Smooth muscle cell (in vitro differentiated cells): ENCODE measurements around the gene MED13L. TPM values are rescaled to one million over a fixed set of nuclear protein-coding genes. Genes with fewer than 3 reads are reported as not detected.

ENCODE experiments used
- DNase-seq: peaks from one replicate; lab custom pipeline; 2025; ENCODE audit not compliant: unreplicated experiment; lab: John Stamatoyannopoulos, UW
- H2AFZ ChIP-seq: fragments of 200-600 bp; sonication (generic); 2 replicates; pipeline ENCODE4 v1.6.0; 2016; ENCODE audit warnings: antibody characterized with exemption, low read depth, mild to moderate bottlenecking
- H3F3A ChIP-seq: fragments of 200-600 bp; sonication (generic); 2 replicates; pipeline ENCODE4 v1.6.0; 2017; ENCODE audit warnings: antibody characterized with exemption, low read depth
- H3K27ac ChIP-seq: fragments of 200-600 bp; sonication (generic); 2 replicates; pipeline ENCODE4 v1.5.1; 2016; ENCODE audit warnings: low read depth, mild to moderate bottlenecking
- H3K27me3 ChIP-seq: fragments of 200-600 bp; sonication (generic); 2 replicates; pipeline ENCODE4 v1.6.1; 2016; ENCODE audit warnings: low read depth, mild to moderate bottlenecking
- H3K36me3 ChIP-seq: fragments of 200-600 bp; sonication (generic); 2 replicates; pipeline ENCODE4 v1.5.1; 2016; ENCODE audit warnings: low read depth
- H3K4me1 ChIP-seq: fragments of 200-600 bp; sonication (generic); 2 replicates; pipeline ENCODE4 v1.5.1; 2016; ENCODE audit warnings: low read depth
- H3K4me2 ChIP-seq: fragments of 200-600 bp; sonication (generic); 2 replicates; pipeline ENCODE4 v1.6.0; 2016; ENCODE audit warnings: mild to moderate bottlenecking
- H3K4me3 ChIP-seq: fragments of 200-600 bp; sonication (generic); 2 replicates; pipeline ENCODE4 v1.5.1; 2016; ENCODE audit warnings: mild to moderate bottlenecking
- H3K79me2 ChIP-seq: fragments of 200-600 bp; sonication (generic); 2 replicates; pipeline ENCODE4 v1.6.0; 2016; ENCODE audit warnings: low read depth, mild to moderate bottlenecking
- H3K9ac ChIP-seq: fragments of 200-600 bp; sonication (generic); 2 replicates; pipeline ENCODE4 v1.6.0; 2016; ENCODE audit warnings: low read depth
- H3K9me3 ChIP-seq: fragments of 200-600 bp; sonication (generic); replicated peaks from 2 replicates; pipeline ENCODE4 v1.5.1; 2016; ENCODE audit warnings: low read depth
- H4K20me1 ChIP-seq: fragments of 200-600 bp; sonication (generic); 2 replicates; pipeline ENCODE4 v1.6.0; 2016; ENCODE audit warnings: low read depth
- CTCF ChIP-seq: fragments of 200-600 bp; sonication (generic); IDR thresholded peaks from 2 replicates; pipeline ENCODE4 v1.5.1; 2017; ENCODE audit warnings: borderline replicate concordance, mild to moderate bottlenecking, antibody characterized with exemption; ENCODE audit not compliant: insufficient read depth, poor library complexity, severe bottlenecking
- WGBS: methylation state at CpG from one replicate; pipeline ENCODE4 v1.1.7; 2016; ENCODE audit warnings: low lambda C conversion rate; 5-methylcytosine and 5-hydroxymethylcytosine counted together
- polyA plus RNA-seq: library from polyadenylated mRNA; unstranded; fragments of >200 nt; fragmentation: Nextera tagmentation; extraction: Ambion mirVana; gene quantifications from 2 replicates; pipeline ENCODE4 v1.2.1, GENCODE V29; 2016
- total RNA-seq: library from RNA; depleted of rRNA; stranded (reverse); fragments of >200 nt; gene quantifications from 2 replicates; pipeline ENCODE4 v1.2.3, GENCODE V29; 2014

MED13L gene
- total and polyA plus RNA-seq, 2 experiments from 2014 or later = 13.2 to 74.3 TPM

GRCh38 chr12:116313194-116313927 is 35.9 kb upstream of the MED13L start:
- DNase-seq = no peak
- H3K36me3 ChIP-seq = no peaks in the 10 kb centered on the region
- H3K4me3 ChIP-seq = no peak overlapping the region
- 86% methylated on average over 19 of the region's 19 CpGs for WGBS
- no peak overlapping the region for H2AFZ ChIP-seq
- H3K9ac ChIP-seq = no peak overlapping the region
- no peak overlapping the region for H3K27ac ChIP-seq
- H3K9me3 ChIP-seq = no peaks in the 10 kb centered on the region
- no peak overlapping the region for H3K4me2 ChIP-seq
- no peaks in the 10 kb centered on the region for H4K20me1 ChIP-seq
- TF ChIP-seq CTCF = no peak
- H3K79me2 ChIP-seq = no peaks in the 10 kb centered on the region
- no peaks in the 10 kb centered on the region for H3F3A ChIP-seq
- H3K27me3 ChIP-seq = no peaks in the 10 kb centered on the region
- no peaks in the 10 kb centered on the region for H3K4me1 ChIP-seq

- no peak for TF ChIP-seq CTCF
- Histone ChIP-seq H4K20me1 (no peaks in the 10 kb centered on the region), H3K4me2 (no peak overlapping the region), H3K36me3 (no peaks in the 10 kb centered on the region), H3K27ac (no peak overlapping the region), H3K79me2 (no peaks in the 10 kb centered on the region), H3K9me3 (no peaks in the 10 kb centered on the region), H3K4me3 (no peak overlapping the region), H3K4me1 (no peaks in the 10 kb centered on the region), H3K9ac (no peak overlapping the region), H3K27me3 (no peaks in the 10 kb centered on the region), H2AFZ (no peak overlapping the region), H3F3A (no peaks in the 10 kb centered on the region)
- no peak for DNase-seq
- 97% methylated on average over 3 of the region's 3 CpGs for WGBS
Observed at GRCh38 chr12:116310082-116310481, 32.6 kb upstream of the MED13L start.

GRCh38 chr12:116309343-116309742 is 31.9 kb upstream of the MED13L start:
- H3K4me3 ChIP-seq = no peak overlapping the region
- no peak overlapping the region for H3K4me2 ChIP-seq
- H2AFZ ChIP-seq = no peak overlapping the region
- H3K9me3 ChIP-seq = no peaks in the 10 kb centered on the region
- no peaks in the 10 kb centered on the region for H4K20me1 ChIP-seq
- 90% methylated on average over 1 of the region's 1 CpG for WGBS
- no peaks in the 10 kb centered on the region for H3K36me3 ChIP-seq
- H3F3A ChIP-seq = no peaks in the 10 kb centered on the region
- H3K9ac ChIP-seq = no peak overlapping the region
- no peaks in the 10 kb centered on the region for H3K27me3 ChIP-seq
- no peak for DNase-seq
- no peak overlapping the region for H3K27ac ChIP-seq
- H3K79me2 ChIP-seq = no peaks in the 10 kb centered on the region
- TF ChIP-seq CTCF = no peak
- no peaks in the 10 kb centered on the region for H3K4me1 ChIP-seq

- no peak overlapping the region for H3K9ac ChIP-seq
- TF ChIP-seq CTCF = no peak
- H4K20me1 ChIP-seq = no peaks in the 10 kb centered on the region
- WGBS = 97% methylated on average over 7 of the region's 7 CpGs
- H3K4me3 ChIP-seq = no peak overlapping the region
- no peaks in the 10 kb centered on the region for H3K27me3 ChIP-seq
- no peaks in the 10 kb centered on the region for H3K4me1 ChIP-seq
- H3K4me2 ChIP-seq = no peak overlapping the region
- no peaks in the 10 kb centered on the region for H3F3A ChIP-seq
- H3K27ac ChIP-seq = no peak overlapping the region
- H3K9me3 ChIP-seq = no peaks in the 10 kb centered on the region
- no peak for DNase-seq
- H3K36me3 ChIP-seq = no peaks in the 10 kb centered on the region
- no peaks in the 10 kb centered on the region for H3K79me2 ChIP-seq
- H2AFZ ChIP-seq = no peak overlapping the region
Observed at GRCh38 chr12:116308647-116309046, 31.2 kb upstream of the MED13L start.
